HT1080 (cell line): ENCODE measurements around the gene AIG1. TPM values are rescaled to one million over a fixed set of nuclear protein-coding genes. Genes with fewer than 3 reads are reported as not detected.

Experiments
- DNase-seq: peaks from one replicate; pipeline ENCODE4 v3.0.0-alpha.2; 2015; ENCODE audit warnings: low read depth
- total RNA-seq: library from RNA; depleted of rRNA; stranded (reverse); fragments of >200 nt; shearing (Covaris generic); gene quantifications from 2 replicates; pipeline ENCODE4 v1.2.3, GENCODE V29; 2014

Gene AIG1
- total RNA-seq, 1 experiment from 2014 or later, result 33.7 TPM

DNA sequence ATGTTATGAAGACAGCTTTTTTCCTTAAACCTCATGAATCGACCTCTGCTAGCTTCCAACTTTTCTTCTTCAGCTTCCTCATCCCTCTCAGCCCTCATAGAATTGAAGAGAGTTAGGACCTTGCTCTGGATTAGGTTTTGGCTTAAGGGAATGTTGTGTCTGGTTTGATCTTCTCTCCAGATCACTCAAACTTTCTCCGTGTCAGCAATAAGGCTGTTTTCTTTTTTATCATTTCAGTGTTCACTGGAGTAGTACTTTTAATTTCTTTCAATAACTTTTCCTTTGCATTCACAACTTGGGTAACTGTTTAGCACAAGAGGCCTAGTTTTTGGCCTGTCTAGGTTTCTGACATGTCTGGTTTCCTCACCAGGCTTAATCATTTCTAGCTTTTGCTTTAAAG, 32.6 kb downstream of the AIG1 start:
- no peak for DNase-seq

DNA sequence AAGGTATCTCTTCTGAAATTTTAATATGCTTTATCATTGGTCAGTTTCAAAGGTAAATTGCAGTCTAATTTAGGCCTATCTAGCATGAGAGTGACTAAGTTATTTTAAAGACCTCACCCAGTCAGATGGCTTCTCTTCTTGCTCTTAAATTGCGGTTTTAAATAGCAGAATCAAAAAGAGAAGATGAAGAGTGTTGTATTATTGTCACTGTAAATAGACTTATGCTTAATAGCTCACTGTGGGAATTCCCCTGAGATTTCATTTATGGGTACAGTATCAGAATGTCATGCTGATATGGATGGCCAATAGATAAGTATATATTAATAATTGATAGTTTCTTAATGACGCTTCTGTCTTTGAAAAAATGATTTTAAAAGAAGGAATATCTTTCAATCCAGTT, 35.7 kb downstream of the AIG1 start:
- no peak for DNase-seq

DNA sequence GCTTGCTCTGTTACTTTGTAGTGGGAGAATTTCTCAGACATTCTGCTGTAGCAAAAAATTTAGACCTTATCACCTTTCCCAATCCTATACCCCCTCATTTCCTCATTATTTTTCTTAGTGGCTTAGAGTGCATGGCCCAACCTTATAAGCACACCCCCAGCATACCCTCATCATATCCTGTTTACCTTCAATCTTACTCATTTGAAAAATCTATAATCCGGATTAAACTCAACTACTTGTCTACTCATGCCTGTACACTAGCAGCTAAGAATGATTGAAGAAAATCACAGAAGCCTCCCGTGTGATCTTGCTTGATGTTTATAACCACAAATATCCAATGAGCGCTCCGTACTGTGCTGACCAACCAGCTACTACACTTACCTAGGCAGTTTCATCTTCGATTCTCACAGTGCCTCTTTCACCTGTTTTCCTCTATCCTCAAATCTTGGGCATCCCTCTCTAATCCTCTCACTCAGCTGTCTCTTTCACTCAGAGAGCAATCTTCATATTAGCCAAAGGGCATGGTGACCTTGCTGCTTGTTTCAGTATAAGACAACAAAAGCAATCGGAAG, 36.6 kb downstream of the AIG1 start:
- DNase-seq, result peak; percentile 45

GRCh38 chr6:143098054-143098671, 37.5 kb downstream of the AIG1 start:
- no peak for DNase-seq

DNA sequence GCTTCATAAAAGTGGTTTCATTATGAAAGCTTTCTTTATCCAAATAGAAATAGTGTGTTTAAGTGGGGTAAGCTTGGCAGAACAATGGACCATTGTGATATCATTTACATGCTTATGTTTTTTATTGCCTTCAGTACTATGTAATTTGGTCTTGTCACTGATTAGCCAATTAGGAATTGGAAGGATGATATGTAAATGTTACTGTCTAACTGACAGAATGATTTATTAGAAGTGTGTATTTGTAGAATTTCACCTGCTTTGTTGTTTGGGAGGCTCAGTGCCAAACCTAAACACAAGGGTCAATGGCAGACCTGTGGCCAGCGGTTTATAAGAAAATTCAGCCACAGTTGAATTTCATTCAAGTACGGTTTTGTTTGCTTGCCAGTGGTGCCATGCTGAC, 39.0 kb downstream of the AIG1 start:
- DNase-seq, result no peak

DNA sequence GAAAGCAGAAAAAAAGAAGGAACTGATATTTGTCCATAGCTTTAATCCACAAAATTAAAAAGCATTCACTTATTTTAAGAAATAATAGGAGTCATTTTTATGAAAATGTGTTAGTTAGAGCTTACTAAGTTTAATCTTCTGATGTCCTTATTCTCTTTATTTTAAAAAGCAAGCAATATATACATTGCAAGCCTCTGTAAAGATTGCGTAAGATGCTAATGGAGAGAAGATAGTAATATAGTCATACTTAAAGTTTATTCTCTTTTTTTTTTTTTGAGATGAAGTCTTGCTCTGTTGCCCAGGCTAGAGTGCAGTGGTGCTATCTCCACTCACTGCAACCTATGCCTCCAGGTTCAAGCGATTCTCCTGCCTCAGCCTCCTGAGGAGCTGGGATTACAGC, 39.7 kb downstream of the AIG1 start:
- no peak for DNase-seq

GRCh38 chr6:143103916-143104315, 43.2 kb downstream of the AIG1 start:
- DNase-seq, result no peak

DNA sequence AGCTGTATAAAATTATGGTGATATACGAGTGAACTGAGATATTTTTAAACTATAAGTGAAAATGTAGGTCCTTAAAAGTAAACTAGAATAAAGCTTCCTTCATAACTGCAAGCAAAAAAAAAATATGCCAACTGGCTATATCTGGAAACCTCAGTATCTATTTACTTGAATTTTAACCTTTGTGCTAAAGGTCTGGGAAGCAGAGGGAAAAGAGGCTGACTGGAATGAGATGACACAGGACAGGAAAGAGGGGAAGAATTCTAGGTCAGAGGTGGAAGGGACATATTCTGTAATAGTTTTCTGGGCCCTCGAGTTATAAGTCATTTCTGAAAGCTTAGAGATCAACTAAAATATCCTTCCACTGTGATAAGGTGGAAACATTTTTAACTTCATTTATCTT, 46.8 kb downstream of the AIG1 start:
- DNase-seq, result no peak

GRCh38 chr6:143107911-143108761, 47.4 kb downstream of the AIG1 start:
- no peak for DNase-seq

- no peak for DNase-seq
Measured at GRCh38 chr6:143109196-143109595, 48.5 kb downstream of the AIG1 start.

- no peak for DNase-seq
Measured at GRCh38 chr6:143110572-143110971, 49.9 kb downstream of the AIG1 start.

GRCh38 chr6:143110996-143111395, 50.3 kb downstream of the AIG1 start:
- DNase-seq, result no peak

- DNase-seq, result no peak
Measured at GRCh38 chr6:143111443-143111842, 50.8 kb downstream of the AIG1 start.

DNA sequence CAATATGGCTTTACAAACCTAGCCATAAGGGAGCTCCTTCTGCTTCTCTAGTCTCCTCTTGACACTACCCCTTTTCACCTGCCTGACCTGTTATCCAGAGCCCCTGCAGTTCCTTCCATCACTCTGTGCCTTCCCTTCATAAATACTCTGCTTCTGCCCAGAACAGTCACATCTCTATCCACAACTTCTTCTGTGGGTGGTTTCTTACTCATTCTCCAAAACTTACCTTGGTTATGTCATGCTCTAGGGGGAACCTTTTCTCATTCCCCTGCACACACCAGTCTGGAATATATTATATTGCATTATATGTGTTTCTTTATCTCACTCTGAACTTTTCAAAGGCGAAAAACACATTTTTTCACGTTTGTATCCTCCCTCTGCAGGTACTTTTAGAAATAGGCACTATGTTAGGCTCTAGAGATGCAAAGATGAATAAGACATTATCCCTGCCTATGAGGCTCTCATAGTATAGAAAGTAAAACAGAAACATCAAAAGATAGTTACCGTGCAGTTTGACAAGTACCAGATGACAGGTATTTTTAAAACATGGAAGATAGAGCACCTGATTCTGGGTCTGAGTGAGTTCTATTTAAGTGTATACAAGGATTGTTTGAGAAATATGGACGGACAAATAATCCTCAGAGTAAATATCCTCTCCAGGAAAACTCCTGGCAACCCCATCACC, 51.5 kb downstream of the AIG1 start:
- no peak for DNase-seq

- no peak for DNase-seq
Measured at GRCh38 chr6:143112837-143113236, 52.1 kb downstream of the AIG1 start.

GRCh38 chr6:143115728-143116127, 55.0 kb downstream of the AIG1 start:
- no peak for DNase-seq

DNA sequence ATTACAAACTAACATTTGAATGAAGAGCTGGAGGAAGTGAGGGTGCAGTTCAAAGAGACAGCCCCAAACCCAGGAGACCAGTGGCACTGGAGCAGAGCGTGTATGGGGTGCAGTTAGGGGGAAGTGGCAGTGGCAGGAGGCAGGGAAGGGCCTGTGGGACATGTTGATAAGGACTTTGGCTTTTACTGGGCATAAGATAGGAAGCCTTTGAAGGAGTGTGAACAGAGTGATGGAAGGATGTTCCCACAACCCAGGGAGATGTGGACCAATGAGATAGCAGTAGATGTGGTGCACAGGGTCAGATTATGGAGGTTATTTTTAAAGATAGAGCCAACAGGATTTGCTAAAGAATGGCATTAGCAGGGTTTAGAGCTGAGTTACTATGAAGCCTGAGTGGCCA, 56.4 kb downstream of the AIG1 start:
- no peak for DNase-seq

DNA sequence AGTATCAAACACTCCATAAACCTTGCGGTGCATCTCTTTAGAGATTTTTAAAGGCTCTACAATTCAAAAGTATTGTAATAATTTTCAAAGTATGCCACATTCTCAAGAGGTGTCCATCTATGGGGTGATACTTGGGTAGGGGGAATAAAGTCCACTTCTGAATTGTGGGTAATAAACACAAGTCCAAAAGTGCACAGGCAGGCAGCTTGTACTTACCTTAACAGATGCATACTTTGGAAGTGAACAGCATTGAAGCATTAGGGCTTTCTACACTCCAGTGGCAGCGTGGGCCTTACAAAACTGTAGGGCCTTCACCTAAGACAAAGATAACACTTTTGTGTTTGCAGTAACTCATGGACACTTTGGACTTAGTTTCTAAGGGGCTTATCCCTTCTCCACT, 58.6 kb downstream of the AIG1 start:
- DNase-seq, result no peak

- DNase-seq, result no peak
Measured at GRCh38 chr6:143123081-143123480, 62.4 kb downstream of the AIG1 start.

GRCh38 chr6:143123941-143124340, 63.3 kb downstream of the AIG1 start:
- no peak for DNase-seq

GRCh38 chr6:143125455-143125854, 64.8 kb downstream of the AIG1 start:
- no peak for DNase-seq
